HL-60/S4 (cell line): Measurements from ENCODE around the gene ANKMY1.

Source experiments
- in situ Hi-C: fragments of 300-500 bp; cut with MboI; formaldehyde crosslinking; loops from 2 replicates; pipeline ENCODE4 v1.14.3; 2022; ENCODE audit warnings: low sequenced_read_pairs

The ANKMY1 gene

DNA sequence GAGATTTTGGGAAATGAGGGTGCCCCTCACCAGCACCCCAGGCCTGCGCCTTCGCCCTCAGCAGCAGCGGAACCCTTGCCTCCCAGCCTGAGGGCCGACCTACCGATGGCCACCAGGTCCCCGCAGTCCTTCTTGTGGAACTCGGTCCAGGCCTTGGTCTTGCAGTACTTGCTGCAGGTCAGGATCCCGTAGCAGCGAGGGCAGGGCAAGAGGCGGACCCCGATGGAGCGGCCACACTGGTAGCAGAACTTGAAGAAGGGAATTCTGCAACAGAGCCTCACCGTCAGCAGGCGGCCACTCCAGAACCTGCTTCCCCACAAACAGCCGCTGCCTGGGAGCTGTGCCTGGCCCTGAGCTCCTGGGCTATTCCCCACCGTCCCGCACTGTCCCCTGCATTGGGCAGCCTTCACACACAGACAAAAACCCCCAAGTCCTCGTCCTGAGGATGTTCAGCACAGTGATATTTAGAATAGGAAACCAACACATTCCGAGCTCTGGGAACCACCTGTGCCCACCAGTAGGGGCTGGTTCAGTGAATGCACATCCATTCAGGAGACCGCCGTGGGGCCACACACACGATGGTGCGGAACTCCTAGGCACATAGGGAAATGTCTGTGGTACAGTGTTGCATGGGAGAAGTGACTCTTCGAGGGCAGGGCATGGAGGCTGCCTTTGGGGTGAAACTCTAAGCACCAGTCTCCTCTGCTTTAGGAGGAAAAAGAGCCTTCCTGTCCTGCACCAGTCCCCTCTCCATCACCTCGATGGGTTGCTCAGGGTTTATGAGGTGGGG is 76.8 kb downstream of the ANKMY1 start:
- in situ Hi-C loops = no loop called here

DNA sequence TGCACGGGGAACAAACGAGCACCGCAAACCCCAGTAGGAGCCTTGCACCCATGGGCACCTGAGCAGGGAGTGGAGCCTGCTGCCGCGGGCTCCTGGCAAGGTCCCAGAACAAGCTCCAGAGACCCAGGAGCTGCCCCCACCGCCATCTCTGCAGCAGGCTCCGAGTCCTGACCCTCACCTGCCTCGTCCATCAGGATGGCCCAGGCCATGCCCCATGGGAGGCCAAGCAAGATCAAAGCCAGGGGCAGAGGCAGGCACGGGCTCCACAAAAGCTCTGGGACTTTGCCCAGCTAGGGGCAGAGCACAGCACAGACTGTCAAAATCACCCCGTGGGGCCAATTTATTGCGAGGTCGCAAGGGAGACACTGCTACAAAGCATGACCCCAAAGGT is 78.7 kb downstream of the ANKMY1 start:
- in situ Hi-C loops = no loop called here

DNA sequence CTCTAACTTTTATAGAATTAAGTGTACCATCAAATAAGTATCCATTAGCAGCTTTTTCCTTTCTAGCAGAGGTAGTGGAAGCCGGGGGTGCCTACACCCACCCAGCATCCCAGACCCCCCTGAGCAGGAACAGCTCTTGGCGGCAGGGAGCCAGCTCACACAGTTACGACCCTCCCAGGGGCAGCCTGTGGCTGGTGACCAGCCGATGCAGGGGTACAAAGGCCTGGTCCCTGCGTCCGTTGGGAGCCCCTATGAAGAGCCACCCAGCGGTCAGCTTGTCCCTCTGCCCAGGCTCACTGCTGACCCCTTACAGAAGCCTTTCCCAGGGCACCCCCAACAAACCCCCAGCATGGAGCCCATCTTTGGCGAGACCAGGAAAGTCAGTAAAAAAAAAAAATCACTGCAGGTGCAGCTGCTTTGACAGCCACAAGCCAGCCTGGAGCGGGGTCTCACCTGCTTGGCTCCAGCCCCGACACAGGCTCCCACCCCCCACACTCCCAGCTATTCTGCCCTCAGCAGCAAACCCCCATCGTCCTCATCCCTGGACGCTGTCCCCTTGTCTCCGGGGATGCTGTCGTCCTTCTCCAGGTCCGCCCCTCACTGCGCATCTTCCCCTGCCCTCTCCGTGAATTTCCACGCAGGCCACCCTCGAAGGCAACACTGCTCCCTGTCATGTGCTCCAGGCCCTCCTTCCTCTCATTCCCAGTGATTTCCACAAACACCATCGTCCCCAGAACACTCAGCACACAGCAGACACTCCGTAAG is 79.3 kb downstream of the ANKMY1 start:
- in situ Hi-C loops = no loop called here

DNA sequence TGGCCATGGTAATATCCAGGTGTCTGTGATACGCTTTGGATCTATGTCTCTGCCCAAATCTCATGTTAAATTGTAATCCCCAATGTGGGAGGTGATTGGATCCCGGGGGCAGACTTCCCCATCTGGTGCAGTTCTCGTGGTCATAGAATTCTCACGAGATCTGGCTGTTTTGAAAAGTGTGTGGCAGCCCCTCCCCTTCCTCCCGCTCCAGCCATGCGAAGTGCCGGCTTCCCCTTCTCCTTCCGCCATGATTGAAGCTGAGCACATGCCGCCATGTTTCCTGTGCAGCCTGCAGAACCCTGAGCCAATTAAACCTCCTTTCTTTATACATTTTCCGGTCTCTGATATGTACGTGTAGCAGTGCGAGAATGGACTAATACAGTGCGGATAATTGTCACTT is 79.9 kb downstream of the ANKMY1 start:
- in situ Hi-C loops = no loop called here

DNA sequence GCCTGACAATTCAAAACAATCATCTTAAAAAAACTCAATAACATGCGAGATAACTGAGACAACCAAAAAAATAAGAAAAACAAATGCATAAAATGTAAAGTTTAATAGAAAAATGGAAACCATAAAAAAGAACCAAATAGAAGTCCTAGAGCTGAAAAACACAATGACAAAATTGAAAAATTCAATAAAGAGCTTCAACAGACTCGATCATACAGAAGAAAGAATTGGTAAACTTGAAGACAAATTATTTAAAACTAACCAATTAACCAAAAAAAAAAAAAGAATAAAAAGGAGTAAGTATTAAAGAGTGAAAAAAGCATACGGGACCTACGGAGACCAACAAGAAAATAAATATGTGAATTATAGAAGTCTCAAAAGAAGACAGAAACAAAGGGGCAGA is 84.6 kb downstream of the ANKMY1 start:
- in situ Hi-C loops = no loop called here

DNA sequence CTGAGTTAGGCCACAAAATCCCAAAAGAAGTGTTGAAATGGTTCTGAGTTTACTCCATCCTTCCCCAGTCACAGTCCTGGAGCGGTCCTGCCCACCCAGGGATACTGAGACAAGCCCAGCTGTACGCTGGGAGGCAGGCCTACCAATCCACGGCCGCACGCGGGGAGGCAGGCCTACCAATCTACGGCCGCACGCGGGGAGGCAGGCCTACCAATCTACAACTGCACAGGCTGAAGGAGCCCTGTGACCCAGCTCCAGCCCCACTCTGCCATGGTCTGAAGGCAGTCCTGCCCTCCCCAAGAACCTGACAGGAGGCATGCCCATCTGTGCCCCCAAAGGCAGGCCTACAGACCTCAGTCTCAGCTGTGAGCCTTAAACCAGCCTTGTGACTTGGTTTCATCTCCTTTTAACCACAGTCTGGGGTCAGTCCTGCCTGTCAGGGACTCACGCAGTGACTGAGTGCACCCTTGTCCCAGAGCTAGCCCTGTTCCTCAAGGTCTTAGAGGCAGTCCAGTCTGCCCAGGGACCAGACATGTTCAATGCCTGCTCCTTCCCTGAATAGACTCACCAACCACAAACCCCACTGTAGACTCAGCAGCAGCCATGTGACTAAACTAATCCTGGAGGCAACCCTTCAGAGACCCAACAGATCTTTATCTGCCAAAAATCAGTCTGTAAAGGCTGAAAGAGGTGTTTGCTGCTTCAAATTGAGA is 85.6 kb downstream of the ANKMY1 start:
- in situ Hi-C loops = no loop called here

DNA sequence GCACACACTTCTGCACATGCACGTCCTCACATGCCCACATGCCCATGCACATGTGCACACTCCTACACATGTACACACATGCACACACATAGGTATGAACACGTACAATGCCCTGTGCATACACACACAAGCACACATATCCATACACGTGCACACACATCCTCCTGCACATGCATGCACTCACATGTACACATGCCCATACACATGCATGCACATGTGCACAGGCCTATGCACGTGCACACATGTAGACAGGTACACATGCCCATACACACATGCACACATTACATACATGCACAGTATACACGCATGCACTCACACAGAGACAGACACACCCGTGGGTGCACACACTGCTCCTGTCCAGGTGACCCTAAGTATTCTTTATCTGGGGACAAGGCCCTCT is 88.0 kb downstream of the ANKMY1 start:
- in situ Hi-C loops = no loop called here

DNA sequence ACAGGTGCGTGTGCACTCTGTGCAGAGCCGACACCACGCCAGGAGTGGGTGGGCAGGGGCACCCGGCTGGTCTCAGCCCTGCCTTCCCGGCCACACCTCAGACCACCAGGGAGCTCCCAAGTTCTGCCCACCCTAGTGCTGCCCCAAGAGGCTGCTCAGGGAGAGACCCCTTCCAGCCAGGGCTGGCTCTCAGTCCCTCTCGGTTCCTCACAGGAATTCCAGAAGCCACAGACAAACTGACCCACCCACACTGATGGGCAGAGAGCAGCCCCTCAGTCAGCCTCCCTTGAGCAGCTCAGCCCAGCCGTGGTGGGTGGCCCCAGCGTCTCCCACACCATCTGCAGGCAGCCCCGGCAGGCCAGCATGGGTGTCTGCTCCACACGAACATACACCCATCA is 88.5 kb downstream of the ANKMY1 start:
- in situ Hi-C loops = no loop called here

DNA sequence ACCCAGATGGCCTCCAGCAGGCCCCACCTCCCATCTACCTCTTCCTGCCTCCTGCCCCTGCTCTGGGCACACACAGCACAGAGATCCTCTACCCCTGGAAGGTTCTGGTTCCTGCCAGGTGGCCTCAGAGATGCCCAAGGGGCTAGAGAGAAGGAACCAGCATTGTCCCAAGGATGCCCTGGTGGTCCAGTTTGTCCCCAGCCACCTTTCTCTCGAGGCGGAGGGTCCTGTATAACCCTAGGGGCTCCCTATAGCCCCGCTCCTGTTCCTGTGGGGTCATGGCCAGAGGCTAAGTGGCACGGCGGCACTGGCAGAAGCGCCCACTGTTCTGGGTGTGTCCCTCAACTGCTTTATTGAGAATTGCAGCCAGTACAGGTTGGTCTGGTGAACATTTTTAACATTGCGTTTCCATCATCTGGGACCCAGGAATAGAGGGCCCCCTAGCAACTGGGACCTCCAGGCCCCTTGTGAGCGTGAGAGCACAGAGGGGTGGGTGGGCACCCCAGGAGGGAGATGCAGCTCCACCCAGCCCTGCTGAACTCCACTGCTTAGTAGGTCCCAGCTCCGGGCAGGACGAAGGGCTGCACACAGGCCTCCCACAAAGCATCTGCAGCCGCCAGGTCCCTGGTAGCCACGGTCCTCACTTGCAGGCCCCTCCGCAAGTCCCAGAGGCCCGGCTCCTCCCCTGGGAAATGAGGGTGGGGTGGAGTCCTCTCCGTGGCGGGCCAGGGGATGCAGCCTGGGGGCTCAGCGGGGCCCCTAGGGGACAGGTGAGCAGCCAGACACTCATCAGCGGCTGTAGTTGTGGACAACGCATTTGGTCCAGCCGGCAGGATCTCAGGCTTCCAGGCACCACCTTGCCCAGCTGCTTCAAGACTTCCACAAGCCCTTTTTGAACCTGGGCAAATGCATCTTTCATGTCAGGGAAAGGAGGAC is 89.2 kb downstream of the ANKMY1 start:
- in situ Hi-C loops = no loop called here

DNA sequence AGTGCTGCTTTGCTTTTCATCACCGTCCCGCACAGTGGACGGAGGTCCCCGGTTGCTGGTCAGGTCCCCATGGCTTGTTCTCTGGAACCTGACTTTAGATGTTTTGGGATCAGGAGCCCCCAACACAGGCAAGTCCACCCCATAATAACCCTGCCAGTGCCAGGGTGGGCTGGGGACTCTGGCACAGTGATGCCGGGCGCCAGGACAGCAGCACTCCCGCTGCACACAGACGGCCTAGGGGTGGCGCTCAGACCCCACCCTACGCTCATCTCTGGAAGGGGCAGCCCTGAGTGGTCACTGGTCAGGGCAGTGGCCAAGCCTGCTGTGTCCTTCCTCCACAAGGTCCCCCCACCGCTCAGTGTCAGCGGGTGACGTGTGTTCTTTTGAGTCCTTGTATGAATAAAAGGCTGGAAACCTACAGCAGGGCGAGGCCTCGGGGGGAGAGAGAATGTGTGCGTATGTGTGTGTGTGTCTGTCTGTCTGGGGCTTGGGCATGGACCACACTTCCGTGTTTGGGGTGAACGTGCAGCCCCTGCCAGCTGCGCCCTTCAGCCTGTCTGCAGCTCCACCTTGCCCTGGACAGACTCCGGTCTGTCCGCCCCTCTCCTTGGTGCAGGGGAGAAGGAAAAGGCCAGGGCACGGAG is 90.0 kb downstream of the ANKMY1 start:
- in situ Hi-C loops = no loop called here

DNA sequence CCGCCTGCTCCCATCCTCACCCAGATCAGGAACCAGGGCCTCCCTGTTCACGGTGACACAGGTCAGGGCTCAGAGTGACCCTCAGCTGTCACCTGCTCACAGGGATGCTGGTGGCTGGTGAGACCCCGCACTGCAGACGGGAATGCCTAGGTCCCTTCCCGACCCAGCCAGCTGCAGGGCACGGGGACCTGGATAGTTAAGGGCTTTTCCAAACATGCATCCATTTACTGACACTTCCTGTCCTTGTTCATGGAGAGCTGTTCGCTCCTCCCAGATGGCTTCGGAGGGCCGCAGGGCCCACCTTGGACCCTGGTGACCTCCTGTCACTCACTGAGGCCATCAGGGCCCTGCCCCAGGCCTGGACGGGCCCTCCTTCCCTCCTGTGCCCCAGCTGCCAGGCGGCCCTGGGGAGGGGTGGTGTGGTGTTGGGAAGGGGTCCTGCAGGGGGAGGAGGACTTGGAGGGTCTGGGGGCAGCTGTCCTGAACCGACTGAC is 90.6 kb downstream of the ANKMY1 start:
- in situ Hi-C loops = no loop called here

DNA sequence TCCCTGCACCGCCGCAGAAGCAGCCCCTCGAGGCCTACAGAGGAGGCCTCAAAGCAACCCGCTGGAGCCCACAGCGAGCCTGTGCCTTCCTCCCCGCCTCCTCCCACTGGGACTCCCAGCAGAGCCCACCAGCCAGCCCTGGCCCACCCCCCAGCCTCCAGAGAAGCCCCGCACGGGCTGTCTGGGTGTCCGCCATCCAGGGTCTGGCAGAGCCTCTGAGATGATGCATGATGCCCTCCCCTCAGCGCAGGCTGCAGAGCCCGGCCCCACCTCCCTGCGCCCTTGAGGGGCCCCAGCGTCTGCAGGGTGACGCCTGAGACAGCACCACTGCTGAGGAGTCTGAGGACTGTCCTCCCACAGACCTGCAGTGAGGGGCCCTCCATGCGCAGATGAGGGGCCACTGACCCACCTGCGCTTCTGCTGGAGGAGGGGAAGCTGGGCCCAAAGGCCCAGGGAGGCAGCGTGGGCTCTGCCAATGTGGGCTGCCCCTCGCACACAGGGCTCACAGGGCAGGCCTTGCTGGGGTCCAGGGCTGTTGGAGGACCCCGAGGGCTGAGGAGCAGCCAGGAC is 91.1 kb downstream of the ANKMY1 start:
- in situ Hi-C loops = no loop called here

DNA sequence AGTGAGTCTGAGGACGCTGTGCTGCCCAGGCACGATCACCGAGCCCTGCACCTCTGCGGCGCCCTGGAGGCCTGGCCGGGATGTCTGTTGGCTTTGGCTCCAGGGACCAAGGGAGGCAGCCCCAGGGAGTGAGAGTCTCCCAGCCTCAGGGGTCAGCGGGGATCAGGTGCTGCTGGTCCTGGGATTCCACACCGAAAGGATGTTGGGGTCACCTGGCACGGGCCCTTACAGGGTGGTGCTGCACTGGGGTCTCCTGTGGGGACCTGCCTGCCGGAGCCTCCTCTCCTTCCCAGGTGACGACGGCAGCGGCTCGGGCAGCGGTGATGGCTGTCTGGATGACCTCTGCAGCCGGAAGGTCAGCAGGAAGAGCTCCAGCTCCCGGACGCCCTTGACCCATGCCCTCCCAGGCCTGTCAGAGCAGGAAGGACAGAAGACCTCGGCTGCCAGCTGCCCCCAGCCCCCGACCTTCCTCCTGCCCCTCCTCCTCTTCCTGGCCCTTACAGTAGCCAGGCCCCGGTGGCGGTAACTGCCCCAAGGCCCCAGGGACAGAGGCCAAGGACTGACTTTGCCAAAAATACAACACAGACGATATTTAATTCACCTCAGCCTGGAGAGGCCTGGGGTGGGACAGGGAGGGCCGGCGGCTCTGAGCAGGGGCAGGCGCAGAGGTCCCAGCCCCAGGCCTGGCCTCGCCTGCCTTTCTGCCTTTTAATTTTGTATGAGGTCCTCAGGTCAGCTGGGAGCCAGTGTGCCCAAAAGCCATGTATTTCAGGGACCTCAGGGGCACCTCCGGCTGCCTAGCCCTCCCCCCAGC is 91.8 kb downstream of the ANKMY1 start:
- in situ Hi-C loops = no loop called here

DNA sequence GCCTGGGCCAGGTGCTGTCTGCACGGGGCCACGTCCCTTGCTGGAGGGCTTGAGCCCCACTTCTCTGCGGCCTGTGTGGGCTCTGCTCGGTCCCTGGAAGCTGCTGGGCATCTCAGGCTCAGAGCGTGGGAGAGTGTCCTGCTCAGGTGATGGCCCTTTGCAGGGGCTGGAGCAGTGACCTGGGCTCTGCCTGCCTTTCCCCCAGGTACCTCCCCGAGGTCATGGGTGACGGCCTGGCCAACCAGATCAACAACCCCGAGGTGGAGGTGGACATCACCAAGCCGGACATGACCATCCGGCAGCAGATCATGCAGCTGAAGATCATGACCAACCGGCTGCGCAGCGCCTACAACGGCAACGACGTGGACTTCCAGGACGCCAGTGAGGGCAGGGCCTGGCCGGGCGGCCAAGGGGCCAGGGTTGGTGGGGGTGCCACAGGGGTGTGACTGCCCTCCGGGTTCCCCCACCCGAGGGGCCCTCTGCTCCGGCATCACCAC is 92.5 kb downstream of the ANKMY1 start:
- in situ Hi-C loops = no loop called here

DNA sequence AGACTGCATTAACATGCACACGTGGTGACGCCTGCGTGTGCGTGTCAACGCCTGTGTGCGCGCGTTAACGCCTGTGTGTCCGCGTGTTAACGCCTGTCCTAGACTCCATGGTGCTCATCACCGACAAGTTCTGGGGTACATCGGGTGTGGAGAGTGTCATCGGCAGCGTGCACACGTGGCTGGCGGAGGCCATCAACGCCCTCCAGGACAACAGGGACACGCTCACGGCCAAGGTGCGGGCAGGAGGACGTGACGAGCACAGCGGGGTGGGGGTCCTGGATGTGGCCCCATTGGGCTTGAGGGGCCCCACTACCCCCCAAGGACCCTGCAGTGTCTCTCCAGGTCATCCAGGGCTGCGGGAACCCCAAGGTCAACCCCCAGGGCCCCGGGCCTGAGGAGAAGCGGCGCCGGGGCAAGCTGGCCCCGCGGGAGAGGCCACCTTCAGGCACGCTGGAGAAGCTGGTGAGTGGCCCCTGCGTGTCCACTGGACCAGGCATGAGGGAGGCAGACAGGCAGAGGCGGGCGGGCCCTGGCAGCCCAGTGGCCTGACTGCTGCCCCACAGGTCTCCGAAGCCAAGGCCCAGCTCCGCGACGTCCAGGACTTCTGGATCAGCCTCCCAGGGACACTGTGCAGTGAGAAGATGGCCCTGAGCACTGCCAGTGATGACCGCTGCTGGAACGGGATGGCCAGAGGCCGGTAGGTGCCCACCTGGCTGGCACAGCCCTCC is 93.1 kb downstream of the ANKMY1 start:
- in situ Hi-C loops = no loop called here

DNA sequence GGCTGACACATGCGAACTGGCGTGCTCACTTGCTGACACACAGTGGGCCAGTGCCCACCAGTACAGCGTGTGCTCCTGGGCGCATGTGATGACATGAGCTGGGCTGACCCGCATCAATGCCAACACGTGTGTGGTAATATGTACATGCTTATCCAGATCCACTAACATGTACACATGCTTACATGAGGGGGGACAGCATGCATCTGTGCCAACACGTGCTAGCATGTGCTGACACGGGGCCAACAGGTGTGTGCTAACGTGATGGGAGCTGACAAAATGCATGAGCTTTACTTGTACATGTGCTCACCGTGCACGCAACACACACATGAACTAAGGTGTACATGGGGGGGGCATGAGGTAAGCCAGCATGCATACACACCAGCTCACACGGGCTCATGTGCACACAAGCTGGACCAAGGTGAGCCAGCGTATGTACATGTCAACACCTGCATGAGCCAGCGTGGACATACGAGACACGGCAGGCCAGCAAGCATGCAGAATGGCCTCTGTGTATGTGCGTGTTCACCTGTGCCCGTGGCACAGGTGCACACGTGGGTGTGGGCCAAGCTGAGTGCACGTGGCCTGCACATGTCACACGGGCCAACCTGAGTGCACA is 93.8 kb downstream of the ANKMY1 start:
- in situ Hi-C loops = no loop called here

DNA sequence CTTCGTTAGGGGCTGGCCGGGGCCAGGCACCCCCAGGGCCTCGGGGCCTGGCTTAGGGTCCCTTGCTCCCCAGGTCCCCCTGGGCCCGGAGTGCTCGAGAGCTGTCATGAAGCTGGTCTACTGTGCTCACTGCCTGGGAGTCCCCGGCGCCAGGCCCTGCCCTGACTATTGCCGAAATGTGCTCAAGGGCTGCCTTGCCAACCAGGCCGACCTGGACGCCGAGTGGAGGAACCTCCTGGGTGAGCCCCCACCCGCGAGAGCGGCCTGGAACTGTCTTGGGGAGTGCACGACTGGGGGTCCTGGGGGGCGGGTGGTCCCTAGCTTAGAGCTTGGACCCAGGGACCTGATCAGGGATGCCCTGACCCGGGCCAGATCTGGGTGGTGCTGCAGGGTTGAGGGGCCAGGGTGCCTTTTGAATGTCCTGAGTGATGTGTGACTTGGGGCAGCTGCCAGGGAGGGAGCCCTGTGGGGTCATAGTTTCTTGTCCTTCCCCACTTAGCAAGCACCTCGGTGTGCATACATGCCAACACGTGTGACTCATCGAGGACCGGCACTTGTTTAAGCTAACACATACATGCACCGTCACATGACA is 94.4 kb downstream of the ANKMY1 start:
- in situ Hi-C loops = no loop called here
